GM21526 (cell line): Measurements from ENCODE around the gene ANO8.
"Not testable (repeated sequence)": the region's sequence is repeated elsewhere in the genome, so short reads cannot be mapped to it uniquely, and the experiment has no call there.

Source experiments
- ATAC-seq: cut with Tn5 transposase; IDR thresholded peaks from one replicate; pipeline ENCODE4 v1.9.1; 2021; ENCODE audit warnings: moderate library complexity; ENCODE audit not compliant: unreplicated experiment, low FRiP score

Gene ANO8

GRCh38 chr19:17334414-17335409 lies at the start of gene ANO8:
Gene ANO8, minus strand, starts transcription at chr19:17334855. Its CDS starts 185 bp downstream, at chr19:17334670.
- ATAC-seq: peak; percentile 49

GRCh38 chr19:17380426-17381138 lies 45.9 kb upstream of the ANO8 start:
- ATAC-seq: no peak

- no peak for ATAC-seq
Observed at GRCh38 chr19:17379221-17379631, 44.6 kb upstream of the ANO8 start.

- no peak for ATAC-seq
Observed at GRCh38 chr19:17378271-17378670, 43.6 kb upstream of the ANO8 start.

- no peak for ATAC-seq
Observed at GRCh38 chr19:17376935-17377600, 42.4 kb upstream of the ANO8 start, which contains the start of gene PLVAP. Gene PLVAP, minus strand, starts transcription at chr19:17377342. Its CDS starts 54 bp downstream, at chr19:17377288.

GRCh38 chr19:17370026-17370587 lies 35.5 kb upstream of the ANO8 start:
- ATAC-seq: peak; percentile 73

GRCh38 chr19:17365361-17365760 lies 30.7 kb upstream of the ANO8 start:
- no peak for ATAC-seq

GRCh38 chr19:17363852-17364605 lies 29.4 kb upstream of the ANO8 start:
- not testable (repeated sequence) for ATAC-seq

GRCh38 chr19:17359905-17360800 lies 25.5 kb upstream of the ANO8 start:
- ATAC-seq: no peak

- ATAC-seq: no peak
Observed at GRCh38 chr19:17358395-17358794, 23.7 kb upstream of the ANO8 start.

- no peak for ATAC-seq
Observed at GRCh38 chr19:17357724-17358123, 23.1 kb upstream of the ANO8 start.

GRCh38 chr19:17357078-17357666 lies 22.5 kb upstream of the ANO8 start:
- no peak for ATAC-seq

GRCh38 chr19:17353386-17353785 lies 18.7 kb upstream of the ANO8 start:
- no peak for ATAC-seq

- ATAC-seq: no peak
Observed at GRCh38 chr19:17352608-17353280, 18.1 kb upstream of the ANO8 start.

GRCh38 chr19:17351815-17352435 lies 17.3 kb upstream of the ANO8 start:
- ATAC-seq: no peak

- no peak for ATAC-seq
Observed at GRCh38 chr19:17348700-17349099, 14.0 kb upstream of the ANO8 start.

- ATAC-seq: no peak
Observed at GRCh38 chr19:17347877-17348276, 13.2 kb upstream of the ANO8 start.
